ENCODE results near the gene NEUROD4.

NEUROD4 gene

DNA sequence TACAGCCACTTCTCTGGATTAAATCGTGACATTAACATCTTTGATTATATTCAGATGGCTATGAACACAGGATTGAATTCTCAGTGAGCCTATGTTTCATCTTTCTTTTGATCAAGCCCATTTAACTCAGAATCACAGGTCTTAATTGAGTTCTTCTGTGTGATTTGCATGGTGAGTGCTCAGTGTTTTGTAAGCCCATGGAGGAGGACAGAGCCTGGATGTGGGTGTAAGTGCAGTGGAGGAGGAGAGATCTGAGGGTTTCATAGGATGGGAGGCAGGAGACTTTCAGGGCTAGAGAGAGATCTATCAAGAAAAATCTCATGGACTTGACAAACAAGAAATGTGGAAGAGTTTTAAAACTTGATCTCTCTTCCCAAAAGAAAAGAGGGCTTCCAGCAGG is 29.9 kb upstream of the NEUROD4 start:
- TF ChIP-seq GATA3 (IDR thresholded peaks at IDR 0.05; ENCODE audit: low read depth, low read length) (no peak), GATA2 (IDR thresholded peaks at IDR 0.05; ENCODE audit: low read depth, low read length) (no peak)

- TF ChIP-seq GATA3 (IDR thresholded peaks at IDR 0.05; ENCODE audit: low read depth, low read length) (no peak), GATA2 (IDR thresholded peaks at IDR 0.05; ENCODE audit: low read depth, low read length) (no peak)
Measured at GRCh38 chr12:54991161-54991990, 28.4 kb upstream of the NEUROD4 start.

DNA sequence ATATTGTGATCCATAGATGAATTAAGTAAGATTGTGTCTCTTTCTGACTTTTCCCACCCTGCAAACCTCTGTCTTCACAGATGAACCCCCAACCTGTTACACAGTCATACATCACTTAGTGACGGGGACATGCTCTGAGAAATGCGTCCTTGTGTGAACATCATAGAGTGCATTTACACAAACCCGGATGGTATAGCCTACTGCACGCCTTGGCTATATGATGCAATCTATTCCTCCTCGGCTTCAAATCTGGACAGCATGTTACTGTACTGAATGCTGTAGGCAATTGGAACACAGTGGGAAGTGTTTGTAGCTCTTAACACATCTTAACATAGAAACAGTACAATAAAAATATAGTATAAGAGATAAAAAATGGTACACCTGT is 27.8 kb upstream of the NEUROD4 start:
- TF ChIP-seq GATA3 (IDR thresholded peaks at IDR 0.05; ENCODE audit: low read depth, low read length) (no peak), GATA2 (IDR thresholded peaks at IDR 0.05; ENCODE audit: low read depth, low read length) (no peak)

- TF ChIP-seq GATA2 (IDR thresholded peaks at IDR 0.05; ENCODE audit: low read depth, low read length) (no peak), GATA3 (IDR thresholded peaks at IDR 0.05; ENCODE audit: low read depth, low read length) (no peak)
Measured at GRCh38 chr12:54993181-54993835, 26.5 kb upstream of the NEUROD4 start.

- TF ChIP-seq GATA2 (IDR thresholded peaks at IDR 0.05; ENCODE audit: low read depth, low read length) (no peak), GATA3 (IDR thresholded peaks at IDR 0.05; ENCODE audit: low read depth, low read length) (no peak)
Measured at GRCh38 chr12:54996205-54996604, 23.6 kb upstream of the NEUROD4 start.

- TF ChIP-seq GATA2 (IDR thresholded peaks at IDR 0.05; ENCODE audit: low read depth, low read length) (no peak), GATA3 (IDR thresholded peaks at IDR 0.05; ENCODE audit: low read depth, low read length) (no peak)
Measured at GRCh38 chr12:54997929-54998522, 21.7 kb upstream of the NEUROD4 start.

DNA sequence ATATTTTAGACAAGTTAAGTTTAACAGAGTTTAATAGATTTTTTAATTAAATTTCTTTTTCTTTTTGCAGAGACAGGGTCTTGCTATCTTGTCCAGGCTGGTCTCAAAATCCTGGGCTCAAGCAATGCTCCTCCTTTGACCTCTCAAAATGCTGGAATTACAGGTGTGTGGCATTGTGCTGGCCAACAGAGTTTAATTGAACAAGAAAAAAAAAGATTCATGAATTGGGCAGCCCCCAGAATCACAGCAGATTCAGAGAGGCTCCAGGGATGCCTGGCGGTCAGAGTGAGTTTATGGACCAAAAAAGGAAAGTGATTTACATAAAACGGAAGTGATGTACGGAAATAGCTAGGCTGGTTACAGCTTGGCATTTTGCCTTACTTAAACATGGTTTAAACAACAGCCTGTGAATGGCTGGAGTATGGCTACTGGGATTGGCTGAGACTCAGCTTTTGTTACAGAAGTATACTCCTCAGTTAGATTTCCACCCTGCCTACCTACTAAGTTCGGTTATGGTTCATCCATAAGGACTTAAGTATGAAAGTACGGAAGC is 20.7 kb upstream of the NEUROD4 start:
- no peak for TF ChIP-seq GATA2 (IDR thresholded peaks at IDR 0.05; ENCODE audit: low read depth, low read length)
- no peak for TF ChIP-seq GATA3 (IDR thresholded peaks at IDR 0.05; ENCODE audit: low read depth, low read length)

- TF ChIP-seq GATA3 (IDR thresholded peaks at IDR 0.05; ENCODE audit: low read depth, low read length) (no peak), GATA2 (IDR thresholded peaks at IDR 0.05; ENCODE audit: low read depth, low read length) (no peak)
Measured at GRCh38 chr12:55001198-55001868, 18.4 kb upstream of the NEUROD4 start.

GRCh38 chr12:55002355-55002754 is 17.4 kb upstream of the NEUROD4 start:
- TF ChIP-seq GATA2 (IDR thresholded peaks at IDR 0.05; ENCODE audit: low read depth, low read length): no peak
- TF ChIP-seq GATA3 (IDR thresholded peaks at IDR 0.05; ENCODE audit: low read depth, low read length): no peak

- TF ChIP-seq GATA3 (IDR thresholded peaks at IDR 0.05; ENCODE audit: low read depth, low read length): no peak
- TF ChIP-seq GATA2 (IDR thresholded peaks at IDR 0.05; ENCODE audit: low read depth, low read length): no peak
Measured at GRCh38 chr12:55008944-55009585, 10.7 kb upstream of the NEUROD4 start.

GRCh38 chr12:55017416-55017925 is 2.3 kb upstream of the NEUROD4 start:
- TF ChIP-seq GATA3 (IDR thresholded peaks at IDR 0.05; ENCODE audit: low read depth, low read length) (no peak), GATA2 (IDR thresholded peaks at IDR 0.05; ENCODE audit: low read depth, low read length) (no peak)

DNA sequence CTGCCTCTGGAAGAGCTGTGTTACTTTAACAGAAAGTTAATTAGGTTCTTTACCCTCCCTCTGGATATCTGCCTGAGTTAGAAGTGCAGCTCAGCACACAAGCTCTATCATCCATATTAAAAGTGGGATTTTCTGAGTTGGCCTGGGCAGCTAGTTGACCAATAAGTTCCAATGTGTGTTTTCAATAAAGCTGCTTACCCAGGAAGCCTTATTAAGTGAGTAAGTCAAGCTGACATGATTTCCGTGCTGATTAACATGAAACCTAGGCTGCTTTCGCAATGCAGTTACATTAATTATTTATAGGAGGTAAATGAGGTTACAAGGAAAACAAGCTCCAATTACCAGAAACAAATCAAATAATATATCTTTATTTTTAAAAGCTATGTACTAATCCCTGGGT is 4.8 kb downstream of the NEUROD4 start:
- TF ChIP-seq GATA3 (IDR thresholded peaks at IDR 0.05; ENCODE audit: low read depth, low read length) (no peak), GATA2 (IDR thresholded peaks at IDR 0.05; ENCODE audit: low read depth, low read length) (no peak)

DNA sequence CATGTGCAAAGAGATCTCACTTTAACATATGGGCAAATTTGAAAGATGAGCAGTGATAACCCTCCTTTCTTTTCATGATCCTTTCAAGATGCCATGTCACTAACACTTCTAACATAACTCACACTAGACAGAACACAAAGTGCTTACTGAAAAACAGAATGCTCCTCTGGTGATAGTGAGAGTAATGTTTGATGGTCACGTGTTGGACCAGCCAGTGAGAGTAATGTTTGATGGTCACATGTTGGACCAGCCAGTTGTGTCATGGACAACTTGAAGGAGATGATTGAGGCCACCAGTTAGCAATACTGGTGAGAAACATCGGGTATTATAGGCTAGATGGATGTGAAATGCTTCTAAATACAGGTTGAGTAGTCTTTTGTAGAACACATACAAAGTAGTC is 5.7 kb downstream of the NEUROD4 start:
- TF ChIP-seq GATA3 (IDR thresholded peaks at IDR 0.05; ENCODE audit: low read depth, low read length) (no peak), GATA2 (IDR thresholded peaks at IDR 0.05; ENCODE audit: low read depth, low read length) (no peak)
